Activated naive CD4-positive, alpha-beta T cell treated with anti-CD3 and anti-CD28 coated beads for 36 hours (primary cell): ENCODE measurements around the gene PML. TPM values are rescaled to one million over a fixed set of nuclear protein-coding genes. Genes with fewer than 3 reads are reported as not detected.

Experiments
- CTCF ChIA-PET: fragments of 350-600 bp; sonication (Branson Sonifier 250); formaldehyde crosslinking; loops from one replicate; lab custom pipeline; 2021; ENCODE audit warnings: antibody characterized with exemption; lab: Charles Lee
- DNase-seq: peaks from one replicate; pipeline ENCODE4 v3.0.0-alpha.2; 2020
- H3K27ac Mint-ChIP-seq: one replicate; pipeline ENCODE4 v1.8.0; 2021; ENCODE audit warnings: mild to moderate bottlenecking, mixed read lengths
- H3K27me3 Mint-ChIP-seq: one replicate; pipeline ENCODE4 v1.8.0; 2021; ENCODE audit warnings: low read depth, mixed read lengths
- H3K36me3 Mint-ChIP-seq: one replicate; pipeline ENCODE4 v1.8.0; 2021; ENCODE audit warnings: low read depth, mixed read lengths
- H3K4me1 Mint-ChIP-seq: one replicate; pipeline ENCODE4 v1.8.0; 2021; ENCODE audit warnings: low read depth, mixed read lengths
- H3K4me3 Mint-ChIP-seq: one replicate; pipeline ENCODE4 v1.8.0; 2021; ENCODE audit warnings: mild to moderate bottlenecking, moderate library complexity, mixed read lengths
- H3K9me3 Mint-ChIP-seq: one replicate; pipeline ENCODE4 v1.8.0; 2021; ENCODE audit warnings: mixed read lengths
- intact Hi-C: fragments of 100-400 bp; cut with micrococcal nuclease; formaldehyde crosslinking; loops from one replicate; pipeline ENCODE4 v1.15.1; 2023
- total RNA-seq, 2 experiments: library from RNA; stranded (reverse); gene quantifications; one replicate each; pipeline ENCODE4 v1.2.3, GENCODE V29; 2021

The PML gene
- total RNA-seq, 2 experiments from 2014 or later: 69.6 to 70.2 TPM

DNA sequence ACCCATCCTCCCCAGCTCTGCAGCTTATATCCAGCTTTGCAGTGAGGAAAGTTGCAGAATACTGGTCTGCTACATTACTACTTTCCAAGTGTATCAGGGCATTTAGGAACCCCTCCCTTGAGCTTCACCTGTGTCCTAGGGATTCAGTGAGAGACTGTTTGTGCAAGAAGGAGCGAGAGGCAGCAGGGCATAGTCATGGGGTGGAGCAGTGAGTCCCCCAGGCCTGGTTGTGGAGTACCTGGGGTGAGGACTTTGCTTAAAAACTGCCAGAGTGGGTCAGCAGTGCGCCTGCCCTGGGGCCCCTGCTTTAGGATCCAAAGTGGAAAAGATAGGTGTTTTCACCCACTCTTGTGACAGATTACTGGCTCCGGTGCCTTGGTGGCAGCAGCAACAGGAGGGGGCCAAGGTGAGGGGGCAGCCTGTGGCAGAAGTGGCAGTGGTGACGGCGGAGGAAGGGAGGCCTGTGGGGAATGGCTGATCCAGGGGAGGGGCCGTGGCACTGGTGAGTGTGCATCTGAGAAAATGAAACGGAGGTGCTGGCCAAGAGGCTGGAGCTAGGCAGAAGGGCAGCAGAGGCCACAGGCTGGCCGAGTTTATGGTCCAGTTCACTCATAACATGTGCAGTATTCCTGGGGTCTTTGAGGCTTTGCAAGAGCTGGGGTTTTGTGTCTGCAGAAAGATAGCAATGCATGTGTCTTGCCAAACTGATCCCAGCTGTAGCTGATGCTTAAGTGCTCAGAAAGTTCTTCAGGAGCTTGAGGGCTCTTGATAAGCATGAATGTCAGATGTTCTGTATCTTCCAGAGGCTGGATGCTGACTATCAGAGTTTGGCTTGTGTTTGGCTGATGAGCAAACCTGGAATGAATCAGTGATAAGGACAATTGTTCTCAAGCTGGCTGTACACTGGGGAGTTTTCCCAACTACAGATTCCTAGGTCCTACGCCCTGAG lies 44.5 kb downstream of the PML start:
- CTCF ChIA-PET: interaction anchor here (1.1 to 4.0 kb wide), 4 partner anchors 10 to 66 kb away, joined by 3 to 29 read pairs (median 6); no protein-coding TSS in a partner anchor
- intact Hi-C loops: no loop called here
- H3K27ac Mint-ChIP-seq: no peak overlapping the region
- peaks cover 19% of the 10 kb centered on the region for H3K36me3 Mint-ChIP-seq
- H3K4me1 Mint-ChIP-seq: no peaks in the 10 kb centered on the region
- no peak for DNase-seq
- H3K27me3 Mint-ChIP-seq: no peaks in the 10 kb centered on the region
- H3K4me3 Mint-ChIP-seq: no peak overlapping the region
- no peaks in the 10 kb centered on the region for H3K9me3 Mint-ChIP-seq

DNA sequence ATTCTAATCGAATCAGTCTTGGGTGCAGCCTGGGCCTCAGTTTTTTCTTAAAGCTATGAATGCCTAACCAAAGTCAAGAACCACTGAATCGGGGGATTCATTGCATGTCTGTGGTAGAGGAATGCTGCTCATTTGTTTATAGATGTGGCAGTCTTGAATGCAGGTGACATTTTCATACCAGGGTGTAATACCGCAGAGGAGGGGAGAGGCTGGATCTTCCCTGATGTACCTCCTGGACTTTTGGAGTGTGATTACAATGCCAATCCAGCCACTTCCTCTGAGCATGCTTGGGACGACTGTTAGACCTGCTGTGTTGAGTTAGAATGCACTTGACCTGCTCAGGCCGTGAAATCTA lies 45.1 kb downstream of the PML start:
- Mint-ChIP-seq H3K4me3 (no peak overlapping the region), H3K9me3 (no peaks in the 10 kb centered on the region), H3K36me3 (peaks cover 15% of the 10 kb centered on the region), H3K4me1 (no peaks in the 10 kb centered on the region), H3K27me3 (no peaks in the 10 kb centered on the region), H3K27ac (no peak overlapping the region)
- intact Hi-C loops: no loop called here
- CTCF ChIA-PET: interaction anchor here (1.1 to 4.0 kb wide), 3 partner anchors 10 to 66 kb away, joined by 3 to 29 read pairs (median 8); no protein-coding TSS in a partner anchor
- no peak for DNase-seq

DNA sequence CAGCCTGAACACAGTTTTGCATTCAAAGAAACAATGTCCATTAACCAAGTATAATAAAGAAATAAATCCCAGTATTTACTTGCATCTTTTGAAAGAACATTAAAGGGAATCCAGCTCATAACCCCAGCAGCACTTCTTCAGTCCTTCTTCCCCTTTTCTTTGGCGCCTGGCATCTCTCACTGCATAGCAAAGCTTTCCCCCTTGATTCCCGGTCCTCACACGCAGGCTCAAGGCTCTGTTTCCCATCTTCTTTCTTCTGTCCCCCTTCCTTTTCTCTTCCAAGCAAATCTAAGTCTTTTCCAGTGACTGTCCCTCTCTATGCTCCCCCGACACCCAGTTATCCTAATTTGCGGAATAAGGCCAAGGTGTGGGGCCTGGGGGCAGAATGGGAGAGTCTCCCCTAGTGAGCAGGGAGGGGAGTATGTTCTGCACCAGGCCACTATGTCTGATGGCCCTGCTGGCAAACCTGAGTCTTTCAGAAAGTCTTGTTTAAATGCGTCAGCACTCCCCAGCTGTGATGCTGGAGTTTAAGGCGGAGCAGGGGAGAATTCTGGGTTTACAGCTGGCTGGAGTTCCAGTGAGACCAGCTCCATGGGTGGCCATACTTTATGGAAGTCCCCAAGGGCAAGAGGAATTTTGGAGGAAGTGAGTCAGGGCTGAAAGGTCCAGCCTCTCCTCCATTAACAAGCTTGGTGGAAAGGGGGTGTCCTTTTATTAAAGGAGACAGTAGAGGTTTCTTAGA lies 45.8 kb downstream of the PML start:
- H3K36me3 Mint-ChIP-seq: peaks cover 13% of the 10 kb centered on the region
- intact Hi-C loops: no loop called here

DNA sequence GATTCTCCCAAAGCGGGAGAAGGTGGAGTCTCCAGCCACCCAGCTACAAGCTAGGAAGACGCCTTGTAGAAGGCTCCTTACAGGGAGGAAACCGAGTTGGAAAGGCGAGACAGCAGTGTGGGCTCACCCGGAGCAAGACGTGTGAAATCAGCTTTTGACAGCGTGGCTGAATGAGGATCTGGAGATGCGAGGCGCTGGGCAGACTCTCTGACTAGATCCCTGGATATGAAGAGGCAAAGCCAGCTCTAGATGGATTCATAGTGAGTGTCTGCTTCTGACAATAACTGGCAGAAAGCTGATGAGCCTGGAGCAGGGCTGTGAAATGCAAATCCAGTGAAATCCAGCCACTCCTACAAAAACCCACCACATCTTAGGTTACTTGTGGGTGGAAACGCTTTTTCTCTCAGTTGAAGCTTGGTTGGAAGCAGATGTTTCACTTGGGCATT lies 46.8 kb downstream of the PML start:
- Mint-ChIP-seq H3K27ac (no peak overlapping the region), H3K4me1 (no peaks in the 10 kb centered on the region)
- no peak for DNase-seq

More for the DNA sequence above, 45.8 kb downstream of the PML start:
- Mint-ChIP-seq H3K27me3 (no peaks in the 10 kb centered on the region), H3K4me3 (no peak overlapping the region), H3K27ac (no peak overlapping the region), H3K9me3 (no peaks in the 10 kb centered on the region), H3K4me1 (no peaks in the 10 kb centered on the region)
- CTCF ChIA-PET: interaction anchor here (0.6 to 4.0 kb wide), 5 partner anchors 9 to 89 kb away, joined by 4 to 29 read pairs (median 8); no protein-coding TSS in a partner anchor
- DNase-seq: no peak

DNA sequence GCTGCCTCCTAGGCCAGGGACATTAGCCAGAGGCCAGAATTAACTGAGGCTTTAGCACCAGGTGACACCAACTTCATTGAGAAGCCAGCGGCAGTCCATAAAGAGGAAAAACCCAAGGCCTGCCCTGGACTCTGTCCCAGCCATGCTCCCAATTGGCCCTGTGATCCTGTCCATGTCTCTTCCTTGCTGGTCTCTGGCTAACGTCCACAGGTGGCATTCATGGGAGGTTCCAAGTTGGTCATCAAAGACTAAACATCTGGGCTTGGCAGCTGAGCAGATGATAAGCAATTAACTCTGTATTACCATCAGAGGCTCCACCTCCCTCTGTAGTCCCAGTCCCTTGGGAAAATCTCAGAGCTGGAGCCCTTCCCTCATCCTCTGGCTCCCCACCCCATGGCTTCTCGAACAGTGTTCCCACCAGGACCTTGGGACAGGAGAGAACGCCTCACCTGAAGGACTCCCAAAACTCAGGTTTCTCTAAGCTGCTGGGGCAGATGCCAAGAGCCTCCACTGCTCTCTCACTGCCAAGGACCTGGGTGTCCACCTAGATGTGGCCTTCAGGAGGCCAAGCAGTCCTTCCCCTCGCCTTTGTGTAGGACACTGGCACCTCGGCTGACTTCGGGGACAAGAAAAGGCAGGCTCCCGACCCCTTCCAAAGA lies 47.4 kb downstream of the PML start:
- no peak overlapping the region for H3K4me3 Mint-ChIP-seq

More for the DNA sequence above, 46.8 kb downstream of the PML start:
- no peaks in the 10 kb centered on the region for H3K27me3 Mint-ChIP-seq
- H3K4me3 Mint-ChIP-seq: no peak overlapping the region
- peaks cover 8% of the 10 kb centered on the region for H3K36me3 Mint-ChIP-seq
- CTCF ChIA-PET: interaction anchor here (1.4 to 4.0 kb wide), 3 partner anchors 12 to 75 kb away, joined by 7 to 29 read pairs (median 20); no protein-coding TSS in a partner anchor
- intact Hi-C loops: no loop called here
- no peaks in the 10 kb centered on the region for H3K9me3 Mint-ChIP-seq

DNA sequence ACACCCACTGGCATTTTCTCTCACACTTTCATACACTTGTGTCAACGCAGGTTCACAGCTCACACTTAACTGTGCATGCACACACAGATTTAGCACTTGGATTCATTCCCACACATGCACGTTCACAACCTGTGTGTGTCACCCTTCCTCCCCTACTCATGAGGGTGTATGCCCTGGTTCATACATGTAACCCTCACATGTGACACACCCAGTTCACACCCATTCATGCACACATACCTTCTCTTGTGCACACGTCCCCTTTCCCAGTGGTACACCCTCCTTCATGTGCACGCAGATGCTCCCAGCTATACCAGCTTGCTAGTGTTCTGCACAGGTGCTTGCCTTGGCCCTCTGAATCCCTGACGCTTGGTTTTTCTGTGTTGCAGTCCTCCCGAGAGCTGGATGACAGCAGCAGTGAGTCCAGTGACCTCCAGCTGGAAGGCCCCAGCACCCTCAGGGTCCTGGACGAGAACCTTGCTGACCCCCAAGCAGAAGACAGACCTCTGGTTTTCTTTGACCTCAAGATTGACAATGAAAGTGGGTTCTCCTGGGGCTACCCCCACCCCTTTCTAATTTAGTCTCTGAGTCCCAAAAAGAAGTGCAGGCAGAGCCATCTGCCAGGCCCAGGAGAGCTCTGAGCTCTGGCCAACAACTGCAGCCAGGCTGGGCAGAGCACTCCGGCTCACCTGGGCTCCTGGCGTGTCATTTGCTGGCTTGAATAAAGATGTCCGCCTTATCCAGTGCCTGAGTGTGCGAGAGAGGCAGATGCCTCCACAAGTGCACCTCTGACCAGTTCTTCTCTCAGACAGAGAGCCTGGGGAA lies 48.3 kb downstream of the PML start:
- Mint-ChIP-seq H3K4me3 (no peak overlapping the region), H3K4me1 (peaks cover 2% of the 10 kb centered on the region), H3K36me3 (peaks cover 4% of the 10 kb centered on the region), H3K27me3 (no peaks in the 10 kb centered on the region), H3K27ac (no peak overlapping the region), H3K9me3 (no peaks in the 10 kb centered on the region)
- no peak for DNase-seq
- intact Hi-C loops: no loop called here
- CTCF ChIA-PET: interaction anchor here (3.7 to 11.8 kb wide), 2 partner anchors 10 to 72 kb away, joined by 20 to 167 read pairs; no protein-coding TSS in a partner anchor

More for the DNA sequence above, 47.4 kb downstream of the PML start:
- Mint-ChIP-seq H3K4me1 (no peaks in the 10 kb centered on the region), H3K27ac (no peak overlapping the region), H3K27me3 (no peaks in the 10 kb centered on the region), H3K9me3 (no peaks in the 10 kb centered on the region), H3K36me3 (peaks cover 4% of the 10 kb centered on the region)
- no peak for DNase-seq
- intact Hi-C loops: no loop called here
- CTCF ChIA-PET: interaction anchor here (3.7 to 4.0 kb wide), 2 partner anchors 11 to 68 kb away, joined by 20 to 29 read pairs; no protein-coding TSS in a partner anchor

DNA sequence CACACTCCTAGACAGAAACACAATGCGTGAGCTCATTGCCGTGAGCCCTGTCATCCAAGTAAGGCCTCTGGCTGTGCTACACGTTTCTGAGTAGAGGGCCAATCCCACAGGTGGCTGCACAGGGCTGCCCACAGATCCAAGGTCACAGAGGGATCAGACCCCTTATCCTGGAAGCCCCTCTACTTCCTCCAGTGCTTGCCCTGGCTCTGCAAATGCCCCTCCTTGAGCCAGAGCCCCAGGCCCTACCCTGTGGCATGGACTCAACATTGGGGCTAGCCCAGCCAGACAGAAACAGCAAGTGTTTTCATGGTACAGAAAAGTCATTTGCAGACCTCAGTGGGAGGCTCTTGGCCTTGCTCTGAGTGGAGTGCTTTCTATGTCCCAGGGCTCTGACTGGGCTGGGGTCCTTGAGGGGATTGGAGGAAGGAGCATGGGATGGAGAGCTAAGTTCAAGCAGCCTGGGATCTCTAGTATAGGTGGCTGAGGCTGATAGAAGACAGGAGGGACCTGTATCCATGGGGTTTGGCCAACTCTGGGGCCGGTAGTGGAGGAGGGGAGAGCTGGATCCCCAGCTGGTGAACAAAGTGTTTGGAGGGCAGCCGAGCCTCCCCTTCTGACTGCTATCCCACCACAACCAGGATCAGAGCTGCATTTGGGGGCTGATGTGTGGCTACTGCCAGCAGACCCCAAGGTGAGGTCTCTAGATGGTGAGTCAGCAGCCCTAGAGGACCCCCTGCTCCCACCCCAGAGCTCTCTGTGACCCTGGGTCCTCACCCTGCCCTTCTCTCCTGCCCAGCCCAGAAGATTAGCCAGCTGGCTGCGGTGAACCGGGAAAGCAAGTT lies 49.1 kb downstream of the PML start:
- no peak for DNase-seq
- intact Hi-C loops: no loop called here
- H3K4me1 Mint-ChIP-seq: peaks cover 10% of the 10 kb centered on the region
- no peaks in the 10 kb centered on the region for H3K27me3 Mint-ChIP-seq
- H3K4me3 Mint-ChIP-seq: no peak overlapping the region
- CTCF ChIA-PET: interaction anchor here (3.7 to 11.8 kb wide), 2 partner anchors 9 to 73 kb away, joined by 20 to 167 read pairs; no protein-coding TSS in a partner anchor
- H3K27ac Mint-ChIP-seq: no peak overlapping the region
- no peaks in the 10 kb centered on the region for H3K9me3 Mint-ChIP-seq
- peaks cover 4% of the 10 kb centered on the region for H3K36me3 Mint-ChIP-seq

DNA sequence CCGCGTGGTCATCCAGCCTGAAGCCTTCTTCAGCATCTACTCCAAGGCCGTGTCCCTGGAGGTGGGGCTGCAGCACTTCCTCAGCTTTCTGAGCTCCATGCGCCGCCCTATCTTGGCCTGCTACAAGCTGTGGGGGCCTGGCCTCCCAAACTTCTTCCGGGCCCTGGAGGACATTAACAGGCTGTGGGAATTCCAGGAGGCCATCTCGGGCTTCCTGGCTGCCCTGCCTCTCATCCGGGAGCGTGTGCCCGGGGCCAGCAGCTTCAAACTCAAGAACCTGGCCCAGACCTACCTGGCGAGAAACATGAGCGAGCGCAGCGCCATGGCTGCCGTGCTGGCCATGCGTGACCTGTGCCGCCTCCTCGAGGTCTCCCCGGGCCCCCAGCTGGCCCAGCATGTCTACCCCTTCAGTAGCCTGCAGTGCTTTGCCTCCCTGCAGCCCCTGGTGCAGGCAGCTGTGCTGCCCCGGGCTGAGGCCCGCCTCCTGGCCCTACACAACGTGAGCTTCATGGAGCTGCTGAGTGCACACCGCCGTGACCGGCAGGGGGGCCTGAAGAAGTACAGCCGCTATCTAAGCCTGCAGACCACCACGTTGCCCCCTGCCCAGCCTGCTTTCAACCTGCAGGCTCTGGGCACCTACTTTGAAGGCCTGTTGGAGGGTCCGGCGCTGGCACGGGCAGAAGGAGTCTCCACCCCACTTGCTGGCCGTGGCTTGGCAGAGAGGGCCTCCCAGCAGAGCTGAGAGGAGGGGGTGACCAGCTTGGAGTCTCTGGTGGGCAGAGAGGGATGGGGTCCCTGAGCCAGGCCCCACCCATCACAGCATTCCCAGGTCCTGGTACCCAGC lies 50.0 kb downstream of the PML start:
- intact Hi-C loops: no loop called here
- peaks cover 10% of the 10 kb centered on the region for H3K4me1 Mint-ChIP-seq
- H3K27me3 Mint-ChIP-seq: no peaks in the 10 kb centered on the region
- CTCF ChIA-PET: interaction anchor here (0.8 to 11.8 kb wide), 2 partner anchors 10 to 74 kb away, joined by 3 to 167 read pairs; no protein-coding TSS in a partner anchor
- H3K4me3 Mint-ChIP-seq: no peak overlapping the region
- peaks cover 4% of the 10 kb centered on the region for H3K36me3 Mint-ChIP-seq
- H3K9me3 Mint-ChIP-seq: no peaks in the 10 kb centered on the region
- H3K27ac Mint-ChIP-seq: no peak overlapping the region
- DNase-seq: no peak

DNA sequence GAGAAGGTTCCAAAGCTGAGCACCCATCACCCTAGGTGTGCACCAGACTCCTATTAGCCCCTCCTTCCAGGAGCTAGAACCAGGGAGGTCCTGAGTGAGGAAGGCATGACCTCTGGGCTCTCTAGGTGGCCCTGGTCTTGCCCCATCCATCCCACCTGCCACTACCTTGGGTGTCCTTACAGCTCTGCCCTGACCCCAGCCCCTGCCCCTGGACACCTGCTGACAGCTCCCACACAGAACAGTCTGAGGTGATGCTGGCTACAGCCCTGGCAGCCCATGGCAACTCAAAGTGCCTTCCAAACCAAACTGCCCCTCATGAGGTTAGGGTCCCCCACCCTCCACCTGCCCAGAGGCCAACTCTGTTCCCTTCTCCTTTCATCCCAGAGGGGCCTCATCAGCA lies 50.7 kb downstream of the PML start:
- H3K27ac Mint-ChIP-seq: no peak overlapping the region
- CTCF ChIA-PET: interaction anchor here (11.8 kb wide), 1 partner anchor 75 kb away, joined by 167 read pairs; no protein-coding TSS in a partner anchor
- intact Hi-C loops: no loop called here
- H3K27me3 Mint-ChIP-seq: no peaks in the 10 kb centered on the region
- DNase-seq: no peak
- peaks cover 3% of the 10 kb centered on the region for H3K36me3 Mint-ChIP-seq
- no peaks in the 10 kb centered on the region for H3K9me3 Mint-ChIP-seq
- peaks cover 10% of the 10 kb centered on the region for H3K4me1 Mint-ChIP-seq
- H3K4me3 Mint-ChIP-seq: no peak overlapping the region
